ENCODE results near the gene HJV.

HJV gene

GRCh38 chr1:145977016-145977415 lies 44.5 kb downstream of the HJV start:
- H2BK120ac ChIP-seq (ENCODE audit: low read depth, low read length) = no peak overlapping the region

DNA sequence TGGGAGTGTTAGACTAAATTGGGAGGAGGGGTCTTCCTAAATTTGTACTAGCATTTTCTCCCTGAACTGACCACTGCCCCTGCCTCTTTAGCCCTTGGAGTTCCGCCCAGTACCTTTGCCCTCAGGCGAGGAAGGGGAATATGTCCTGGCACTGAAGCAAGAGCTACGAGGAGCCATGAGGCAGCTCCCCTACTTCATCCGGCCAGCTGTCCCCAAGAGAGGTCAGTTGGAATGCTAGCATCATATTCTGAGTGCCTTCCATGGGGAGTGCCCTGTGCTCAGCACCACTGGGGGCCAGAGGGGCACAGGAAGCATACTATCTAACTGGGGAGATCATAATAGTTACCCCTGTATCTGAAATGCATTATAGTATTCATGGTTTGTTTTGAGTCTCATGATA lies 46.3 kb downstream of the HJV start:
- 89% methylated on average over 4 of the region's 4 CpGs for WGBS
- peak overlapping the region; percentile 24 for H3K9ac ChIP-seq (ENCODE audit: low read length)
- H3K23ac ChIP-seq (ENCODE audit: low read length in 2 of 2) = no peak overlapping the region
- no peak overlapping the region for H2BK12ac ChIP-seq (ENCODE audit: low read length in 2 of 2)
- H2AFZ ChIP-seq (ENCODE audit: low read depth, low read length) = no peak overlapping the region
- no peak overlapping the region for H2BK5ac ChIP-seq (ENCODE audit: low read depth, low read length, poor library complexity, severe bottlenecking)
- peak overlapping the region; percentile 10 for H2AK5ac ChIP-seq (ENCODE audit: low read length, severe bottlenecking)
- H2BK15ac ChIP-seq (ENCODE audit: low read depth, poor library complexity, severe bottlenecking) = no peak overlapping the region
- no peak overlapping the region for H3K14ac ChIP-seq (ENCODE audit: low read length in 2 of 2)
- H3K4me1 ChIP-seq (ENCODE audit: control insufficient read depth, insufficient read depth, low read depth, low read length) = peaks cover 14% of the 10 kb centered on the region
- no peaks in the 10 kb centered on the region for H3K9me3 ChIP-seq (ENCODE audit: control insufficient read depth, low read length)
- no peaks in the 10 kb centered on the region for H3K27me3 ChIP-seq (ENCODE audit: control insufficient read depth in 1 of 2, insufficient read depth in 1 of 2, low read length in 2 of 2)
- no peak overlapping the region for H3K4ac ChIP-seq (ENCODE audit: low read depth in 1 of 2, low read length in 2 of 2)
- peaks cover 10% of the 10 kb centered on the region for H3K79me1 ChIP-seq (replicated peaks; ENCODE audit: low read length, poor library complexity, severe bottlenecking)
- no peak overlapping the region for H3K4me2 ChIP-seq (ENCODE audit: low read length, poor library complexity, severe bottlenecking)
- H3K4me3 ChIP-seq (ENCODE audit: insufficient read depth in 1 of 2, low read depth in 1 of 2, low read length in 2 of 2) = no peak overlapping the region
- no peak overlapping the region for H4K91ac ChIP-seq (ENCODE audit: low read length)
- DNase-seq = no peak
- H3K36me3 ChIP-seq (ENCODE audit: control insufficient read depth in 1 of 2, insufficient read depth in 2 of 2, low read depth in 1 of 2, low read length in 2 of 2) = peaks cover 3 to 5% of the 10 kb centered on the region in 2 experiments
- H2BK120ac ChIP-seq (ENCODE audit: low read depth, low read length) = no peak overlapping the region
- H3K18ac ChIP-seq (ENCODE audit: low read depth in 1 of 2, low read length in 2 of 2) = no peak overlapping the region
- H4K8ac ChIP-seq (ENCODE audit: low read length) = no peak overlapping the region
- H3K27ac ChIP-seq (ENCODE audit: low read length, poor library complexity, severe bottlenecking) = no peak overlapping the region

More at GRCh38 chr1:145977016-145977415, 44.5 kb downstream of the HJV start:
- Histone ChIP-seq H2BK12ac (ENCODE audit: low read length in 2 of 2) (peak overlapping the region in 1 of 2 experiments; percentile 39), H2AK5ac (ENCODE audit: low read length, severe bottlenecking) (peak overlapping the region; percentile 37), H3K18ac (ENCODE audit: low read depth in 1 of 2, low read length in 2 of 2) (no peak overlapping the region), H3K4ac (ENCODE audit: low read depth in 1 of 2, low read length in 2 of 2) (no peak overlapping the region), H3K9me3 (ENCODE audit: control insufficient read depth, low read length) (no peaks in the 10 kb centered on the region), H2AFZ (ENCODE audit: low read depth, low read length) (no peak overlapping the region), H4K8ac (ENCODE audit: low read length) (peak overlapping the region; percentile 55), H3K27ac (ENCODE audit: low read length, poor library complexity, severe bottlenecking) (no peak overlapping the region), H3K79me1 (replicated peaks; ENCODE audit: low read length, poor library complexity, severe bottlenecking) (peaks cover 10% of the 10 kb centered on the region), H4K91ac (ENCODE audit: low read length) (no peak overlapping the region), H3K36me3 (ENCODE audit: control insufficient read depth in 1 of 2, insufficient read depth in 2 of 2, low read depth in 1 of 2, low read length in 2 of 2) (peaks cover 3 to 5% of the 10 kb centered on the region in 2 experiments), H3K23ac (ENCODE audit: low read length in 2 of 2) (no peak overlapping the region), H3K4me1 (ENCODE audit: control insufficient read depth, insufficient read depth, low read depth, low read length) (peaks cover 15% of the 10 kb centered on the region), H2BK15ac (ENCODE audit: low read depth, poor library complexity, severe bottlenecking) (peak overlapping the region; percentile 34), H3K4me3 (ENCODE audit: insufficient read depth in 1 of 2, low read depth in 1 of 2, low read length in 2 of 2) (no peak overlapping the region), H3K14ac (ENCODE audit: low read length in 2 of 2) (no peak overlapping the region), H3K9ac (ENCODE audit: low read length) (peak overlapping the region; percentile 7), H2BK5ac (ENCODE audit: low read depth, low read length, poor library complexity, severe bottlenecking) (no peak overlapping the region), H3K4me2 (ENCODE audit: low read length, poor library complexity, severe bottlenecking) (no peak overlapping the region), H3K27me3 (ENCODE audit: control insufficient read depth in 1 of 2, insufficient read depth in 1 of 2, low read length in 2 of 2) (no peaks in the 10 kb centered on the region)
- no peak for DNase-seq
- 85% methylated on average over 5 of the region's 5 CpGs for WGBS

DNA sequence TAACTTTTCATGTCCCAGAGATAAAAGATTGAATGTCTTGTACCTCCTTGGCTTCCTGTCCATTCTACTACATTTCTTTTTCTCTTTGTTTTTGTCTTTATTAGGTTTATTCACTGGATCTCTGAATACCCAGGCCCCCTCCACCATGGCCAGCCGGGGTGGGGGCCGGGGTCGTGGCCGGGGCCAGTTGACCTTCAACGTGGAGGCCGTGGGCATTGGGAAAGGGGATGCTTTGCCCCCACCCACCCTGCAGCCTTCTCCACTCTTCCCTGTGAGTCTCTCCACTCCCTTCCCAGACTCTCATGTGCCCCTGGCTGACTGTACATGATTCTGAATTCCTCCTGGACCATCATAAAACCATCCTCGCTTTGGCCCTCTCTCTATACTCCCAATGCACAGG lies 46.8 kb downstream of the HJV start:
- no peak for DNase-seq
- no peak overlapping the region for H2AFZ ChIP-seq (ENCODE audit: low read depth, low read length)
- no peak overlapping the region for H4K91ac ChIP-seq (ENCODE audit: low read length)
- peak overlapping the region; percentile 24 for H3K9ac ChIP-seq (ENCODE audit: low read length)
- no peak overlapping the region for H3K14ac ChIP-seq (ENCODE audit: low read length in 2 of 2)
- no peak overlapping the region for H2AK5ac ChIP-seq (ENCODE audit: low read length, severe bottlenecking)
- H3K79me1 ChIP-seq (replicated peaks; ENCODE audit: low read length, poor library complexity, severe bottlenecking) = peaks cover 10% of the 10 kb centered on the region
- H2BK15ac ChIP-seq (ENCODE audit: low read depth, poor library complexity, severe bottlenecking) = peak overlapping the region; percentile 4
- no peaks in the 10 kb centered on the region for H3K27me3 ChIP-seq (ENCODE audit: control insufficient read depth in 1 of 2, insufficient read depth in 1 of 2, low read length in 2 of 2)
- no peak overlapping the region for H3K27ac ChIP-seq (ENCODE audit: low read length, poor library complexity, severe bottlenecking)
- WGBS = 90% methylated on average over 7 of the region's 7 CpGs
- no peaks in the 10 kb centered on the region for H3K9me3 ChIP-seq (ENCODE audit: control insufficient read depth, low read length)
- H2BK5ac ChIP-seq (ENCODE audit: low read depth, low read length, poor library complexity, severe bottlenecking) = no peak overlapping the region
- H3K18ac ChIP-seq (ENCODE audit: low read depth in 1 of 2, low read length in 2 of 2) = no peak overlapping the region
- no peak overlapping the region for H3K23ac ChIP-seq (ENCODE audit: low read length in 2 of 2)
- no peak overlapping the region for H2BK12ac ChIP-seq (ENCODE audit: low read length in 2 of 2)
- H2BK120ac ChIP-seq (ENCODE audit: low read depth, low read length) = no peak overlapping the region
- H3K36me3 ChIP-seq (ENCODE audit: control insufficient read depth in 1 of 2, insufficient read depth in 2 of 2, low read depth in 1 of 2, low read length in 2 of 2) = peaks cover 3 to 5% of the 10 kb centered on the region in 2 experiments
- H4K8ac ChIP-seq (ENCODE audit: low read length) = no peak overlapping the region
- H3K4me3 ChIP-seq (ENCODE audit: insufficient read depth in 1 of 2, low read depth in 1 of 2, low read length in 2 of 2) = no peak overlapping the region
- H3K4ac ChIP-seq (ENCODE audit: low read depth in 1 of 2, low read length in 2 of 2) = no peak overlapping the region
- peaks cover 12% of the 10 kb centered on the region for H3K4me1 ChIP-seq (ENCODE audit: control insufficient read depth, insufficient read depth, low read depth, low read length)
- no peak overlapping the region for H3K4me2 ChIP-seq (ENCODE audit: low read length, poor library complexity, severe bottlenecking)

DNA sequence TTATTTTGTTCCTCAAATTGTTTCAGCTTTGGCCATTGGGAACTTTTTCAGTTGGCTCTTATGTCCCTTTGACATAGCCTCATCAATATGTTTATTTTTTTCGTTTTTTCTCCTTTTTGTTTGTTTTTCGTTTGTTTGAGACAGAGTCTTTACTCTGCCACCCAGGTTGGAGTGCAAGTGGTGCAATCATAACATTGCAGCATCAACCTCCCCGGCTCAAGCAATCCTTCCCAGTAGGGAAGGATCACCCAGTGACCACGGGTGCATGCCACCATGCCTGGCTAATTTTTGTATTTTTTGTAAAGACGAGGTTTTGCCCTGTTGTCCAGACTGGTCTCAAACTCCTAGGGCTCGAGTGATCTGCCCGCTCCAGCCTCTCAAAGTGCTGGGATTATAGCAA lies 49.0 kb downstream of the HJV start:
- DNase-seq = no peak
- Histone ChIP-seq H2BK120ac (ENCODE audit: low read depth, low read length) (peak overlapping the region; percentile 19), H3K18ac (ENCODE audit: low read depth in 1 of 2, low read length in 2 of 2) (no peak overlapping the region), H3K23ac (ENCODE audit: low read length in 2 of 2) (no peak overlapping the region), H3K4ac (ENCODE audit: low read depth in 1 of 2, low read length in 2 of 2) (no peak overlapping the region), H2AFZ (ENCODE audit: low read depth, low read length) (no peak overlapping the region), H3K79me1 (replicated peaks; ENCODE audit: low read length, poor library complexity, severe bottlenecking) (peaks cover 10% of the 10 kb centered on the region), H2AK5ac (ENCODE audit: low read length, severe bottlenecking) (no peak overlapping the region), H4K91ac (ENCODE audit: low read length) (no peak overlapping the region), H3K27ac (ENCODE audit: low read length, poor library complexity, severe bottlenecking) (no peak overlapping the region), H2BK12ac (ENCODE audit: low read length in 2 of 2) (no peak overlapping the region), H3K4me3 (ENCODE audit: insufficient read depth in 1 of 2, low read depth in 1 of 2, low read length in 2 of 2) (no peak overlapping the region), H2BK15ac (ENCODE audit: low read depth, poor library complexity, severe bottlenecking) (no peak overlapping the region), H3K9me3 (ENCODE audit: control insufficient read depth, low read length) (peaks cover 3% of the 10 kb centered on the region), H3K14ac (ENCODE audit: low read length in 2 of 2) (no peak overlapping the region), H3K9ac (ENCODE audit: low read length) (no peak overlapping the region), H3K4me2 (ENCODE audit: low read length, poor library complexity, severe bottlenecking) (no peak overlapping the region), H3K27me3 (ENCODE audit: control insufficient read depth in 1 of 2, insufficient read depth in 1 of 2, low read length in 2 of 2) (no peaks in the 10 kb centered on the region), H4K8ac (ENCODE audit: low read length) (no peak overlapping the region), H3K4me1 (ENCODE audit: control insufficient read depth, insufficient read depth, low read depth, low read length) (peaks cover 7% of the 10 kb centered on the region), H2BK5ac (ENCODE audit: low read depth, low read length, poor library complexity, severe bottlenecking) (no peak overlapping the region), H3K36me3 (ENCODE audit: control insufficient read depth in 1 of 2, insufficient read depth in 2 of 2, low read depth in 1 of 2, low read length in 2 of 2) (peaks cover 0 to 3% of the 10 kb centered on the region in 2 experiments)
- 86% methylated on average over 7 of the region's 7 CpGs for WGBS
